Left renal pelvis (tissue), 4 donors: ENCODE results near the gene SGTB. TPM values are rescaled to one million over a fixed set of nuclear protein-coding genes. Genes with fewer than 3 reads are reported as not detected.
"Not testable (repeated sequence)": the region's sequence is repeated elsewhere in the genome, so short reads cannot be mapped to it uniquely, and the experiment has no call there.

Source experiments
- DNase-seq, 4 donors: peaks; one replicate each; pipeline ENCODE4 v3.0.0-alpha.2; 2013; ENCODE audit warnings: low read depth in 4 of 4, low spot score in 3 of 4
- polyA plus RNA-seq, 4 donors: library from polyadenylated mRNA; unstranded; fragments of 120-200 nt; gene quantifications; one replicate each; pipeline ENCODE4 v1.2.1, GENCODE V29; 2013; ENCODE audit not compliant: insufficient read length in 4 of 4

SGTB gene
- polyA plus RNA-seq, 4 donors = 8.6 to 10.7 (median 10.2) TPM

DNA sequence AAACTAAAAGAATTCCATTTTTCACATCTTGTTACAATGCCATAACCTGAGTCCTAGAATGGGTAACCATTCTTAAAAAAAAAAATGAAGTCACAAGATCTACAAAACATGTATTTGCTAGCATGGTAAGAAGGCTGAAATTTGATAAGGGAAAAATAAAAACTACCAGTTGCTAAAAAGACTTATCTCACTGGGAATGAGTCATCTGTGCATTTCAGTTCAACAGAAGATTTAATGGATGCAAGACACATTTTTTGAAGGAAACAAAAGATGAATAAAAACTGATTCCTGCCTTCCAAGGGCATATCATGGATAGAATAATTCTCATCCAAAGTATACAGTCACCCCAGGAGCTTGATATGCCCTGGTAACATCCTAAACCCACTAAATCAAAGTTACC, 47.2 kb downstream of the SGTB start:
- DNase-seq = no peak

GRCh38 chr5:65672796-65673195, 49.1 kb downstream of the SGTB start:
- no peak for DNase-seq

DNA sequence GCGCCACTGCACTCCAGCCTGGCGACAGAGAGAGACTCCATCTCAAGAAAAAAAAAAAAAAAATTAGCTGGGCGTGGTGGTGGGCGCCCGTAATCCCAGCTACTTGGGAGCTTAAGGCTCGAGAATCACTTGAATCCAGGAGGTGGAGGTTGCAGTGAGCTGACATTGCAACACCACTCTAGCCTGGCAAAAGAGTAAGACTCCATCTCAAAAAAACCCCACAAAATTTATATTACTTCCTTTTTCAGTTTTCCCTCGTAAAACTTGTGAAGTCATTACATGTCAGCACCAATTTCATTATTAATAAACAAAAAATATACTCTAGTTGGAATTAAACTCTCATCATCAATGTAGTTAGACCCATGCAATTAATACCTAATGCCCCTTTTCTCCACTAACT, 53.2 kb downstream of the SGTB start:
- DNase-seq = no peak

GRCh38 chr5:65663804-65664521, 57.9 kb downstream of the SGTB start:
- DNase-seq = no peak

DNA sequence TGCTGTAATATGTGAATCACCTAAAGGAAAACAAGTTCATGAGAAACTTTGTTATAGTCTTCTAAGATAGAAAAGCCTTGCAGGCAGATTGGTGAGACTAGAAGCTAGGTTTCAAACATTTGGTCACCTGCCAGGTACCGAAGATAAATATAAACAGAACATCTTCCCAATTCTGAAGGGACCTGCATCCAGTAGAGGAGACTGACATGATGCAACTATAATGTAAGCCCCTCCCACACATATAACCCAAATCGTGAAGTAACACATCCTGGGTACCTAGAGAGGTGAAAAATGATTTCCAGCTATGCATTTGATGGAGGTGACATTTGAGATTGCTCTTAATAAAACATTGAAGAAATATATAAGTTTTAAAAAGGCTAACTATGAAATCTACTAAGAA, 67.2 kb downstream of the SGTB start:
- no peak for DNase-seq

DNA sequence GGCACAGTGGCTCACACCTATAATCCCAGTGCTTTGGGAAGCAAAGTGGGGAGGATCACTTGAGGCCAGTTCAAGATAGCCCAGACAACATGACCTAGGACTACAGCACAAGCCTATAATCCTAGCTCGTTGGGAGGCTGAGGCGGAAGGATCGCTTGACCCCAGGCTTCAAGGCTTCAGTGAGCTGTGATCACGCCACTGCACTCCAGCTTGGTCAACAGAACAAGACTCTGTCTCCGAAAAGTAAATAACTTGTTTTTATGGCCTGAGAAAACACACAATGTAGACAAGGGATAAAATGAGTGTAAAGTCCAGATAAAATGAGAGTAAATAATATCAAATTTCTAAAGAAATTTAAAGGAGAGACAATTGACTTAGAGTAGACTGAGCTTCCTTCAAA, 70.8 kb downstream of the SGTB start:
- DNase-seq = no peak

GRCh38 chr5:65647941-65648340, 74.0 kb downstream of the SGTB start:
- no peak for DNase-seq

DNA sequence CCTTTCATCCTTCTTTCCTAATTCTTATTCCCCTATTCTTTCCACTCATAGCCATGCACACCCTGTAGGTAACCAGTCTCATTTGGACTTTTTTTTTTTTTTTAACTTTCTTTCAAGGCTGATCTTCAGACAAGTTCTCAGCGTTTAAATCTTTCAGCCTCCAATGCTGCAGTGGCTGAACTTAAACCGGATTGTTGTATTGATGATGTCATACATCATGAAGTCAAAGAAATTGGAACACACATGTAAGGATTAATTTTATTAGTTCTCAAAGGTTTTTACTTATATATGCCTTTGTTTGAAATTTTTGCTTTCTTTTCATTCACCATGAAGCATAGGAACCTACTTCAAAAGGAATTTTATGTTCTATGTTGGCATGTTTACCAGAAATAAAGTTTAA, 75.0 kb downstream of the SGTB start:
- no peak for DNase-seq

- DNase-seq = no peak
These were observed 81.7 kb downstream of the SGTB start for GRCh38 chr5:65640240-65640639.

- DNase-seq = no peak
These were observed 90.9 kb downstream of the SGTB start for GRCh38 chr5:65630981-65631380.

- DNase-seq = no peak
These were observed 96.2 kb downstream of the SGTB start for GRCh38 chr5:65625743-65626142.

DNA sequence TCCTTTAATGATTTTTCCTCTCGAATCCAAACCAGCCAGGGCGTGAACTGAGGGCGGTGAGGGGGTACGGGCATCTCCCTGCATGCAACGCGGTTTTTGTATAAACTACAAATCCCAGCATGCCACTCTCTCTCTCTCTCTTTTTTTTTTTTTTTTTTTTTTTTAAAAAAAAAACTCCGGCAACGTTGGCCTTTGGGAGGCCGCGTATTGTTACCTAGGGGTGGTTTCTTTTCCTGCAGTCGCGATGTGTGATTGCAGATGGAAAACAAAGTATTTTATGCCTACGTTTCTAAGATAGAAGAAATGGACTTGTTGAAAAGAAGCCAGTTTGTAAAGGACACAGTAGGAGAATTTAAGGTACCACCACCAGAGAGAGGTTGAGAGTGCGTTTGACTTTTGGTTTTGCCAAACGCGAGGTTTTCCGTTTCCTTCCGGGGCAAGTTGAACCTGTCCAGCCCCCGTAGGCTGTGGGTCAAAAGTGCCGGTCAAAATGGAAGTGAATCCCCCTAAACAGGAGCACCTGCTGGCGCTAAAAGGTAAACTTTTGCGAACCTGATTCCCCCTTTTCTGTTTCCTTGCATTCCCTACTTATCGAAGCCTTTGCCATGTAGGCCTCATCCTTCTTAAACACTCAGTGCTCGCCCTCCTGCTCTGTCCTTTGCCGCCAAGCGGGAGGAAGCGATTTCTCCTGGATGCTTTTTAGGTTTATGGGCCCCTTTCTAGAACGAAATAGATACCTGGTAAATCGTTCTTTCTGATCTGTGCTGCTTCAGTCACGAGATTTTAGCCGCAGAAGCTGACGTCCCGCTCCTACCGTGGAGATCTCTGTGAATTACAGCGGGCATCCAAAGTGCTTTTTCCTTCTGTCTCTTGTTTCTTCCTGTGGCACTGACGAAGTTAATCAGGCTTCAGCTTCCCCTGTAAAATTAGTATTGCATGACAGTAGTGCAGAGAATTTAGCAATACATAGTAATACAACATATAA, 97.0 kb downstream of the SGTB start, which contains the start of the genes SHLD3 and TRAPPC13:
SHLD3 (plus strand) TSS at position 457 of the 985 bp plus-strand sequence. CDS start 4,561 bp downstream, outside the sequence.
TRAPPC13 (plus strand) TSS at position 457 of the 985 bp plus-strand sequence; CDS start at position 491, 34 bp downstream.
- peak; percentile 84 to 92 (median 88) for DNase-seq

GRCh38 chr5:65624025-65624570, 97.8 kb downstream of the SGTB start, which contains the start of gene TRIM23:
TSS of gene TRIM23 (minus strand) at chr5:65624333. CDS start at chr5:65624274, 59 bp downstream.
- peak; percentile 88 to 92 (median 90) for DNase-seq

GRCh38 chr5:65623482-65623881, 98.4 kb downstream of the SGTB start:
- DNase-seq = no peak

- not testable (repeated sequence) for DNase-seq
These were observed 99.9 kb downstream of the SGTB start for GRCh38 chr5:65621961-65622360.

DNA sequence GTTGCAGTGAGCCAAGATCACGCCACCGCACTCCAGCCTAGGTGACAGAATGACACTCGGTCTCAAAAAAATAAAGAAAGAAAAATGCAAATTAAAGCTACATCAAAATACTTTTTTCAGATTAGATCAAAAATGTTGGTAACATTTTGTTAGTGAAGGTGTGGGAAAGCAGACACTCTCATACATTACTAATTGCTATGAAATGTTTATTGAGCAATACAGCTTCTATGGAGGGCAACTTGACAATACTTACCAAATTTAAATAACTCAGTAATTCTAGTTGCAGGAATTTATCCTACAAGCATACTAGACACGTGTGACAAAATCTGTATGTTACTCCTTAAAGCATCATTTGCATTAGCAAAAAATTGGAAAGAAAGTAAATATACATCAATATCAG, 101.9 kb downstream of the SGTB start:
- DNase-seq = no peak

Other genes starting within 250 kb of the SGTB start
- 1 to 10 TPM; 2.6 to 8.1 (median 3.0) TPM for gene ADAMTS6, start 240.2 kb downstream of the SGTB start, polyA plus RNA-seq
- gene CENPK, start 158.9 kb downstream of the SGTB start, polyA plus RNA-seq = 10 to 100 TPM; 32.0 to 40.1 (median 37.3) TPM
- 10 to 100 TPM; 64.0 to 90.9 (median 77.8) TPM for gene PPWD1, start 158.8 kb downstream of the SGTB start, polyA plus RNA-seq
- 10 to 100 TPM; 23.9 to 26.1 (median 24.5) TPM for gene TRIM23, start 97.8 kb downstream of the SGTB start, polyA plus RNA-seq
- gene SHLD3, start 97.1 kb downstream of the SGTB start, polyA plus RNA-seq = 1 to 10 TPM; 3.5 to 5.5 (median 4.2) TPM
- gene TRAPPC13, start 97.1 kb downstream of the SGTB start, polyA plus RNA-seq = 10 to 100 TPM; 27.1 to 35.7 (median 33.0) TPM
- gene NLN, start 96 bp upstream of the SGTB start, polyA plus RNA-seq = 10 to 100 TPM; 20.0 to 46.3 (median 34.7) TPM
- gene ERBIN, start 204.5 kb upstream of the SGTB start, polyA plus RNA-seq = 100 to 1,000 TPM in 3 of 4 donors, 10 to 100 TPM in 1; 67.7 to 128 (median 109) TPM